HG03175 (cell line): Measurements from ENCODE around the gene TMPRSS11B.
"Not testable (repeated sequence)": the region's sequence is repeated elsewhere in the genome, so short reads cannot be mapped to it uniquely, and the experiment has no call there.

Source experiments
- ATAC-seq: cut with Tn5 transposase; IDR thresholded peaks from one replicate; pipeline ENCODE4 v1.9.1; 2021; ENCODE audit warnings: mild to moderate bottlenecking, moderate library complexity; ENCODE audit not compliant: unreplicated experiment

TMPRSS11B gene

DNA sequence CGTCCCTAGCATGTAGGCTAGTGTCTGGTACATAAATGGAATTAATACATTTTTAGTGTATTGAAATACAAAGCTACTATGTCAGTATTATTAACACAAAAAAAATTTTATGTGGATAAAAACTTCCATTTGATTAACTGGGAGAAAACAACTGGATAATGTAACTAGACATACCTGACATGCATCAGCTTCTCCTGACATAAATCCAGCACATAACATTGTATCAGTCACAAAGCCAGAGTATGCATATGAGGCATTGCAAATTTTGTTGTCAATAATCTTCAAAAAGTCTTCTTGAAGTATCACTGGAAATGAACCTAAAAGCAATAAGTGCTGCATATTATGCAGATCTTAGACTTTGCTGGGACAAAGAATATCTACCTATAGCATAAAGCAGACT, 16.9 kb downstream of the TMPRSS11B start:
- no peak for ATAC-seq

DNA sequence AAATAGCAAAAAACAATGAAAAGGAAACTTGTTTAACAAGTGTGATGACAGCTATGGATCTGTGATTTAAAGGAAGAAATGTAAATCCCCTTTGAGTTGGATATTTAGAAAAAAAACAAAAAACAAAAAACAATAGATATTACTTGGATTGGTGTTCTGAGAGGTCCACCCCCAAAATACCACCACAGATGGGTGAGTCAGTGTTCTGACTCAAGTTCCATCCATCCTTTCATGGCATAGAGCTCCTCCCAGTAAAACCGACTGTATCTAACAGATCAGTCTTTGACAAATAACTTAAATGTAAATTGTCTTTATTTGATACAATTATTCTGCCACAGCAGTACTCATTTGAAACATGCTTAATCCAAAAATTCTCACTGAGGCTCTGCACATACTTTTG, 27.4 kb downstream of the TMPRSS11B start:
- ATAC-seq = no peak

DNA sequence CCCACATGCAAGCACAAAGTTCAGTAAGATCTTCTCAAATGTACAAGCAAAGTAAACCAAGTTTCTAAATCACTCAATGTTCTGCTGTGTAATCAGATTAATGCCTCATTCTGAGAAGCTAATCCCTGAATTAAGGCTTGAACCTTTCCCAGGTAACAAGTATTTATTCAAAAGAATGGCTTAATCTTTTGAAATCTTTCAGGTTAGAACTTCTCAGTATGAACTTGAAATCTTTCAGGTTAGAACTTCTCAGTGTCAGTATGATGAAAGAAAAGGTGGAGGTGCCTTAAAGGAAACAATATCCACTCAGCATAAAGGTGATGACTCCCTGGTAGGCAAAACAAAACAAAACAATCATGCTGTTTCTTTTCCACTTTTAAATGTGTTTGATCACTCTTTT, 29.0 kb downstream of the TMPRSS11B start:
- ATAC-seq = no peak

DNA sequence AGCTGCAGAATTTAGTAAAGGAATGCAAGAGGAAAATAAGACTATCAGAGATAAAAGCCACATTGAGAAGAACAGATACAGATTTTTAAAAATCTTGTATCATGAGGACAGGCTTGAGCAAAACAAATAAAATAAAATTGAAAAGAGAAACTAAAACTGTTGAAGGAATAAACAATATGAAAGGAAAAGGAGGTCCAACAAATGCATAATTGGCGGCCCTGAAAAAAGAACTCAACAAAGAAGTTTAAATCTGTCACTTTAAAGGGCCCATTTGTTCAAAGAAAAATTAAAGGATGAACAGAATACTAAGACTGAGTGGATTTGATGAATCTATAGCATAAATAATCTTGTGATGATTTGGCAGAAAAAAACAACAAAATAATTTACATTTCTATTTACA, 36.5 kb downstream of the TMPRSS11B start:
- no peak for ATAC-seq

DNA sequence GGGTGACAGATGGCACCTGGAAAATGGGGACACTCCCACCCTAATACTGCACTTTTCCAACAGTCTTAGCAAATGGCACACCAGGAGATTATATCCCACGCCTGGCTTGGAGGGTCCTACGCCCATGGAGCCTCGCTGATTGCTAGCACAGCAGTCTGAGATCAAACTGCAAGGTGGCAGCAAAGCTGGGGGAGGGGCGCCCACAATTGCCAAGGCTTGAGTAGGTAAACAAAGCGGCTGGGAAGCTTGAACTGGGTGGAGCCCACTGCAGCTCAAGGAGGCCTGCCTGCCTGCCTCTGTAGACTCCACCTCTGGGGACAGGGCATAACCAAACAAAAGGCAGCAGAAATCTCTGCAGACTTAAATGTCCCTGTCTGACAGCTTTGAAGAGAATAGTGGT, 51.2 kb downstream of the TMPRSS11B start:
- ATAC-seq = not testable (repeated sequence)

DNA sequence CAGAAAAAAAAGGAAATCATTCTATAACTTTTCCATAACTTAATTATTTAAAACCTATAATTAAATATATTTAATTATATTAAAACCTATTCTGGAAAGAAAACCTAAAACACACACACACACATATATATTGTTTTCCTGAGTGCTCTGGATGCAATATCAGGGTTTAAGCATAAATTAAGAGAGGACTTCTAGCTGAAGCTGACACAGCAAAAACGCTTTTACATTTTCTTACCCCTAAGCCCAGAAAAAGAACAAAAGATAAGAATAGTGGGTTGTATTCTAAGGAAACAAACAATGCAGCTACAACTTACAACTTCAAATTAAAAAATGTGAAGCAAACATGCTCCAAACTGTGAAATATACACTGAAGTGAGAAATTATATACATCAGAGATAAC, 52.3 kb downstream of the TMPRSS11B start:
- no peak for ATAC-seq

DNA sequence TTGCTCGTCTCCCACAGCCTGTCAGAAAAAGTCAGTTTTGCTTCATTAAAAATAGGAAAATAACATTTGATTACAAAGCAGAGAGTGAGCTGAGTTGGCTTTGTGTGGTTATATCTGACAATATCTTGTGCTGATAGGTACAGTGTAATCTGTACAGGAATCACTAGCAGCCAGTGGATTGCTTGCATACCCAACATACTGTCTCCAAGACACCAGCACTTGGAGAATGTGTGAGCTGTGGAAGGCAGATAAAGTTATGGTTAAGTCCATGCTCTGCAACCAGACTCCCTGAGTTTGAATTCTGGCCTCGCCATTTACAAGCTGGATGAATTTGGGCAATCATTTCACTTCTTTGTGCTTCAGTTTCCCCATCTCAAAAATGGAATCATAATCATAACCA, 58.3 kb downstream of the TMPRSS11B start:
- ATAC-seq = no peak

DNA sequence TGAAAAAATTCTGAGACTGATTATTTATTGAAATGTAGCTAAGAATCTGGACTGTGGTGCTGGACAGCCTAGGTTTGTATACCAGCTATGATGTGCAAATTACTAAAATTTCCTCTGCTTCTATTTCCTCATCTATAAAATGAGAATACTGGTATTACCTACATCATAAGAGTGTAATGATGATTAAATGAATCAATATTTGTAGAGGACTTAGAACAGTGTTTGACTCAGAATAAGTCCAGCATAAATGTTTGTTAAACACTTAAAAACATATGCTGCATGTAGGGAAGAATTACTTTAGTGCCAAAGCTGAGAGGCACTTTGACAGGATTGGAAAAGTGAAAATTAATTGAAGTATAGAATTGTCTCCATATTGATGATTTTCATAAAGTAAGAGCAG, 60.6 kb downstream of the TMPRSS11B start:
- ATAC-seq = no peak

DNA sequence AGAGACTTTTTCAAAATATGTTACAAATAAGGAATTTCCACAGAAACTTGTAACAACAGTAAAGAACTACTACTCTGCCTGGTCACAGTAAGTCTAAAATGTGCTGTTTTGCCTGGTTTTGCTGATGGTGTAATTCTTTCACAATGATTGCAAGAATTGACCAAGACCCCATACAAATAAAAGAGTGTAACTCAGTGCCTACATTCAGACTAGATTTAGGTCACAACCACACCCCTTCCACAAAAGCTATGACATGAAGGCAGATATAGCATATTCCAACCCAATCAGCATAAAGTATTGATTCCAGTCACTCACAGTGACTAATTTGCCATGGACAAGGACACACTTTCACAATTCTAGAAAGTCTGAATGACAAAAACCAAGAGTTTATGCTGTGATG, 62.1 kb downstream of the TMPRSS11B start:
- no peak for ATAC-seq

DNA sequence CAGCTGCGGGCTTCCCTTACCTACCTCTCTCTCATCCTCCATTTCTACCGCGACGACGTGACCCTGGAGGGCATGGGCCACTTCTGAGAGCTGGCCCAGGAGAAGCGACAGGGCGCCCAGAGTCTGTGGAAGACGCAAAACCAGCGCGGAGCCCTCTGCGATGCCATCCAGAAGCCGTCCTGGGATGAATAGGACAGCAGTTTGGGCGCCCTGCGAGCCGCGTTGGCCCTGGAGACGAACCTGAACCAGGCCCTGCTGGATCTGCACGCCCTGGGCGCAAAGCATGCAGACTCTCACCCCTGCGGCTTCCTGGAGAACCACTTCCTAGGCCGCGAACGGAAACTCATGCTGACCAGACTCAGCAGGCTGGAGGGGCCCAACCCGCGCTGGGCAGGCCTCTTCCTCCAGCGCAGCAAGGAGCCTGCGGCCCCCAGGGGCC, 63.1 kb downstream of the TMPRSS11B start:
- no peak for ATAC-seq

DNA sequence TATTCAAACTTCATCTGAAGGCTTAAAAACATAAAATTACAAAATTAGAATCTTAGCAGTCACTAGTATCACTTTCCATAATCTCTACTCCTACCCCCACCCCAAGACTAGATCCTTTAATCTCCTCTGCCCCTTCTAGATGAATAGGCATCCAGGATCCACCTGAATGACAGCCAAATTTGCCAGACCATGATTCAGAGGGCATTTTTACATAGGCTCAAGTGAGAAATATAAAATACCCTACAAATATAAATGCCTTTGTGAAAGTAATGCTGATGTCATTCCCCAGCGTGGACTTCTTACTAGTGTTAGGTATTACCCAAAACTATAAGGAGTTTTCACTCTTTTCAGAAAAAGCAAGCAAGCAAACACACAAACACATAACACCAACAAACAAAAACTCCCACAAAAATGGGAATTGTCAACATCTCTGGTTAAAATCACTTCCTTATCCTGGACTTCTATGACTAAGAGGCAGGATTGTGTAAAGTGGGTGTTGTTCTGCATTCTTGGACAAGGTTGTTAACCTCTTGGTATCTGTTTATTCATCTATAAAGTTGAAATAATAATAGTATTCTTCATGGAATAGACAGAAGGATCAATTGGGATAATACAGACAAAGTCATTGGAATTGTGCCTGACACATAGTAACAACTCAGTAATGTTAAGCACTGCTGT, 64.5 kb downstream of the TMPRSS11B start:
- no peak for ATAC-seq

DNA sequence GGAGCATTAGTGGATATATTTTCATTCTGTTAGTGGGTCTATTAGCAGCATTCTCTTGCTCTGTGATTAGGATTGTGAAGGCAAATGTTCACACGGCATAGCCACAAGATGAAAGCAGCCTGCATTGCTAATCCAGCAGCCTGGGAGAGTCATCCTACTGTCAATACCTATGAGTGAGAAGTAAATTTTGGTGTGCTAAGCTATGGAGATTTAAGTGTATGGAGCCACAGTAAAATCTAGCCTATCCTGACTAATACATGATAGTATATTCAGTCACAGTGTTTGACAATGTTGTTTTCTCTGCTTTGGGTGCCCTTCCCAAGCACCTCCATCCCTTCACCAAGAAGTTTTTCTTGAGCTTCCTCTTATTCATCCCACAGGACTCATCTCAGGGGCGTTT, 68.6 kb downstream of the TMPRSS11B start:
- ATAC-seq = no peak
